G401 (cell line): ENCODE measurements around the gene IDH3G. TPM values are rescaled to one million over a fixed set of nuclear protein-coding genes. Genes with fewer than 3 reads are reported as not detected.
"Not testable (repeated sequence)": the region's sequence is repeated elsewhere in the genome, so short reads cannot be mapped to it uniquely, and the experiment has no call there.

Experiments
- DNase-seq: peaks from one replicate; pipeline ENCODE4 v3.0.0-alpha.2; 2015; ENCODE audit warnings: low spot score
- in situ Hi-C: cut with HindIII; loops from 2 replicates; pipeline ENCODE4 v1.10.0; 2016; ENCODE audit warnings: low sequenced_read_pairs, mixed read lengths
- total RNA-seq: library from RNA; depleted of rRNA; stranded (reverse); fragments of >200 nt; shearing (Covaris generic); gene quantifications from 2 replicates; pipeline ENCODE4 v1.2.3, GENCODE V29; 2014; rRNA removed

Gene IDH3G
- total RNA-seq, 1 experiment from 2014 or later = 71.2 TPM

- DNase-seq, in situ Hi-C loops: not testable (repeated sequence)
Observed at GRCh38 chrX:153742111-153742510, 52.1 kb downstream of the IDH3G start.

GRCh38 chrX:153741446-153741845 lies 52.7 kb downstream of the IDH3G start:
- in situ Hi-C loops = no loop called here
- DNase-seq = no peak

GRCh38 chrX:153740631-153741222 lies 53.4 kb downstream of the IDH3G start:
- no peak for DNase-seq

GRCh38 chrX:153739754-153740486 lies 54.3 kb downstream of the IDH3G start:
- in situ Hi-C loops = no loop called here
- DNase-seq = no peak

More at GRCh38 chrX:153740631-153741222, 53.4 kb downstream of the IDH3G start:
- in situ Hi-C loops = no loop called here

- in situ Hi-C loops = no loop called here
- no peak for DNase-seq
Observed at GRCh38 chrX:153738056-153738605, 56.0 kb downstream of the IDH3G start.

- DNase-seq = no peak
- in situ Hi-C loops = no loop called here
Observed at GRCh38 chrX:153736871-153737441, 57.2 kb downstream of the IDH3G start.

- in situ Hi-C loops = no loop called here
- DNase-seq = no peak
Observed at GRCh38 chrX:153736071-153736820, 57.9 kb downstream of the IDH3G start.

Other genes with a start within 250 kb of the IDH3G start
- gene CCNQ, start 195.2 kb downstream of the IDH3G start, total RNA-seq = 43.7 and 62.8 TPM in 2 replicates
- 0.20 and 2.5 TPM in 2 replicates for gene DUSP9, start 147.2 kb downstream of the IDH3G start, total RNA-seq
- 0.74 TPM in 1 of 2 replicates, not detected in the other for gene PNCK, start 120.6 kb downstream of the IDH3G start, total RNA-seq
- gene SLC6A8, start 106.4 kb downstream of the IDH3G start, total RNA-seq = 13.1 and 14.5 TPM in 2 replicates
- 132 and 202 TPM in 2 replicates for gene BCAP31, start 70.0 kb downstream of the IDH3G start, total RNA-seq
- 5.3 and 6.8 TPM in 2 replicates for gene ABCD1, start 69.5 kb downstream of the IDH3G start, total RNA-seq
- 1.5 TPM in 1 of 2 replicates, not detected in the other for gene PLXNB3, start 30.1 kb downstream of the IDH3G start, total RNA-seq
- gene SRPK3, start 13.3 kb downstream of the IDH3G start, total RNA-seq = 0.06 TPM in 1 of 2 replicates, not detected in the other
- gene SSR4, start 293 bp upstream of the IDH3G start, total RNA-seq = 142 and 157 TPM in 2 replicates
- 15.6 and 16.9 TPM in 2 replicates for gene PDZD4, start 36.2 kb upstream of the IDH3G start, total RNA-seq
- 31.3 and 34.0 TPM in 2 replicates for gene L1CAM, start 91.8 kb upstream of the IDH3G start, total RNA-seq
- gene AVPR2, start 110.3 kb upstream of the IDH3G start, total RNA-seq = 0.25 TPM in 1 of 2 replicates, not detected in the other
- gene ARHGAP4, start 131.9 kb upstream of the IDH3G start, total RNA-seq = 55.7 and 62.6 TPM in 2 replicates
- gene NAA10, start 140.7 kb upstream of the IDH3G start, total RNA-seq = 136 and 159 TPM in 2 replicates
- 7.1 and 8.4 TPM in 2 replicates for gene RENBP, start 150.3 kb upstream of the IDH3G start, total RNA-seq
- gene HCFC1, start 177.4 kb upstream of the IDH3G start, total RNA-seq = 12.4 and 16.1 TPM in 2 replicates
- gene TMEM187, start 178.4 kb upstream of the IDH3G start, total RNA-seq = 1.4 and 7.4 TPM in 2 replicates
- 140 and 144 TPM in 2 replicates for gene IRAK1, start 225.5 kb upstream of the IDH3G start, total RNA-seq